Activated naive CD4-positive, alpha-beta T cell treated with Interleukin-2 at 50 U/mL for 16 hours (primary cell): ENCODE data around the gene FLT3.

ENCODE experiments used
- DNase-seq: peaks from one replicate; pipeline ENCODE4 v3.0.0-alpha.2; 2020

The FLT3 gene

DNA sequence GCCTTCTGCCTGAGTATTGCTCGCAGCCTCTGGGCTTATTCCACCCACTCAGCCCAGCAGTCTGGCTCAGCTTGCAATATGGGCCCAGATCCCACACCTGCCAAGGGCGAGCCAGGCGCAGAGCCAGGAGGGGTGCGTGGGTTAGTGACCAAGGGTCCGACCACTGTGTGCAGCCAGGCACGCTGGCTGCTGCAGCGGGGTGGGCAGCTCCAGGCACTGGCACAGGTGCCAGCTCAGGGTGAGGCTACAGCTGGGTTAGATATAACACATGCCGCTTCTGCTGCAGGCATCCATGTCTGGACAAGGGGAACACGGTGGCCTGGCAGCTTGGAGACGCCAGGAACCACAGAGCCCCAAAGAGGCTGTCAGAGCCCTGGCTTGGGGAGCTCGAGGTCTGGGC is 99.3 kb downstream of the FLT3 start:
- DNase-seq, result no peak

DNA sequence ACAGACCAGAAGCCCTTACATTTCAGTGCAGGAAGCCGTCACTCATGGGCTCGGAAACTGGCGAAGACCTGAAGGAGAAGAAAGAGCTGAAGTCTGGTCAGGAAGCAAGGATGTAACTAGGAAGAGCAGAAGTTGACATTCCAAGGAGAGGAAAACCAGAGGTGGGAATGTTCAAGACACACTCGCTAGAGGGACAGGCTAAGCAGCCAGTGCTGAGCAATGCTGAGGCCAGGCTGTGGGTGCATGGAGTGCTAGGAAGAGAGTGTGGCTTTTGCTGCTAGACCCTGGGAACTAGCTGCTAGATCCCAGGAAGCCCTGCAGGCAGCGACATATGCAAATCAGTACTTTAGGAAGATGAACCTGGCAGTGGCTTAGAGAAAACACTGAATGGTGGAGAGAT is 99.8 kb downstream of the FLT3 start:
- DNase-seq, result no peak

DNA sequence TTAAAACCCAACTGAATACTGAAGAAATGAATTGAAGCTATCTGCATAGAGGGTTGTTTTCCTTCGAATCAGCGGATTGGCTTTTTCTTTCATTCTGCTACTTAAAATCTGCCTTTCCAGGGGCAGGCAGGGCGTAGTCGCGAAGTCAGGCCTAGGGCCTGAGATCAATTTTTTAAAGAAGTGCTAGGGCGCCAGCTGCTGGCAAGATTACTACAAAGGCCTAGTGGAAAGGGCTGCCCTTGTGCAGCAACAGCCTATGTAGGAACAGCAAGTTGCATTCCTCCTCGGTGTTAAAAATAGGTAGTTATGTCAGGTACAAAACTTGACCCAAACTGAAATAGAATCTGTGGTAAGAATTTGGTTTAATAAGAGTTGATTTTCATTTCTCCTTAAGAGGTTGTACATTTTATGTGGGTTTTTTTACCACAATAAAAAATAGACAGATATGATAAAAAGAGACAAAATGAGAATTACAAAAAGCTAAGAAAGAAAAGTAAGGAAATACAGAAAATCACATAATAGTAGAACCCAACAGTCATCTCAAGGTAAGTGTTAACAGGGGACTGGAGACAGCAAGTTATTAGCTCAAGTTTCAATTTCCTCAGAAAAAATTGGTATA is 102.4 kb downstream of the FLT3 start:
- DNase-seq, result peak; percentile 4

DNA sequence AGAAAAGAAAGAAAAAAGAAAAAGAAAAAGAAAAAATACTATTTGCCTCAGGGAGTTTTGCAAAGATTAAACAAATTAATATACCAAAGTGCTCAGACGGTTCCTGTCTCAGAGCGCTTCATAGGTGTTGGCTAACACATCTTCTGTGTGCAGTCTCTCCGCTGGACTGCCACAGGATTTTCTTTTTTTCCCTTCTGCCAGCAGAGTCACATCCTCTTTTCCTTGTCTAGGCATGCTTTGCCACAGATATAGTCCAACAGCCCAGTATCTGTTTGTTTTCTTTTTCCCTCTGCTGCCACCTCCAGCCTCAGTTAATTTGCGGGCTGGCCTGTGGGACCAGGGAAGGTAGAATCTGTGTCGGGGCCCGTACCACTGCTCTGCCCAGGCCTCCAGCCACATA is 108.5 kb downstream of the FLT3 start:
- DNase-seq, result no peak

DNA sequence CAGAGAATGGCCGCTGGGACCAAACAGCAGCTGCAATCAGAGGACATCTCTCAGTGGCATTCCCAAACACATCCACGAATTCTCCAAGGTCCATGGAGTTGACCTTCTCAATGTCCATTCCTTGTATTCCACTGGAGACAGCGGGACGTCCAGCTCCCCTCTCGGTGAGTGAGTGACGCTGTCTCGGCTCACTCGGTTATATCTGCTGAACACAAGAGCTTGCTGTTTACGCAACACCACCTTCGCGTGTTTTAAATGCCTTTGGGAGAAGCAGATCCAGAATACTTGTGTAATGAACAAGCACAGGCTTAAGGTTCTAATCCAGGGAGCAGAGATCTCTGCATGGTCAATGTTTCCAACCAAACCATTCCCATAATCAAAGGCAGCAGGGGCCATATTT is 111.9 kb downstream of the FLT3 start, which contains the start of gene URAD:
Gene URAD, minus strand, starts transcription at position 174 of the 400 bp plus-strand sequence. Its CDS starts 56 bp downstream, at position 118.
- DNase-seq, result no peak

DNA sequence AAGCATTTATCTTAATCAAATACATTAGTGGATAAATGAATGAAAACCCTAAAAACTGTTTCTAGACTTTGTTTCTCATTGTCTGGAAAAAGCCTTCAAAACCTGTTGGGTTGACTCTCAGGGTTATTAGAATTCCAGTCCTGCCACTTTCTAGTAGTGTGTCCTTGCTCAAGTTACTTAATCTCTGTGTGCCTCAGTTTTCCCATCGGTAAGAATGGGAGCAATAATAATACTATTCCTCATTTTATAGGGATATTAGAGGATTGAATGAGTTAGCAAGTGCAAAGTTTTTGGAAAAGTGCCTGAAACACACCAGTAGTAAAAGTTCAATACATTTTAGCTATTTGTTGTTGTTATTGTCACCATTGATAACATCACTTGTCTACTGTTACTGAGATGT is 114.8 kb downstream of the FLT3 start:
- DNase-seq, result no peak

DNA sequence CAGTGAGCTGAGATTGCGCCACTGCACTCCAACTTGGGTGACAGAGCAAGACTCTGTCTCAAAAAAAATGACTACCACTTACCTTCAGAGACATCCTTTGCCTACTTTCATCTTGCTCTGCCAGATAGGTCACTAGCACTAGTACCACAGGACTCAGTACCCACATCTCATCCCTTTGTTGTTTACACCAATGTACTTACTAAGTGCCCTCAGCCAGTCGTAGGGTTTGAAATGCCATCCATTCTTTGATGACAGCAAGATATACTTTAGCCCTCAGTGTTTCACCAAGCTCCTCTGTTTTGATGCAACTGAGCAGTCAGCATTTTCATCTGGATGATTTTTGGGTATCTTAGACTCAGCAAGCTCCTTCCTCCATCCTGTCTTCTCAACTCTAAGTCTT is 118.0 kb downstream of the FLT3 start:
- DNase-seq, result no peak

DNA sequence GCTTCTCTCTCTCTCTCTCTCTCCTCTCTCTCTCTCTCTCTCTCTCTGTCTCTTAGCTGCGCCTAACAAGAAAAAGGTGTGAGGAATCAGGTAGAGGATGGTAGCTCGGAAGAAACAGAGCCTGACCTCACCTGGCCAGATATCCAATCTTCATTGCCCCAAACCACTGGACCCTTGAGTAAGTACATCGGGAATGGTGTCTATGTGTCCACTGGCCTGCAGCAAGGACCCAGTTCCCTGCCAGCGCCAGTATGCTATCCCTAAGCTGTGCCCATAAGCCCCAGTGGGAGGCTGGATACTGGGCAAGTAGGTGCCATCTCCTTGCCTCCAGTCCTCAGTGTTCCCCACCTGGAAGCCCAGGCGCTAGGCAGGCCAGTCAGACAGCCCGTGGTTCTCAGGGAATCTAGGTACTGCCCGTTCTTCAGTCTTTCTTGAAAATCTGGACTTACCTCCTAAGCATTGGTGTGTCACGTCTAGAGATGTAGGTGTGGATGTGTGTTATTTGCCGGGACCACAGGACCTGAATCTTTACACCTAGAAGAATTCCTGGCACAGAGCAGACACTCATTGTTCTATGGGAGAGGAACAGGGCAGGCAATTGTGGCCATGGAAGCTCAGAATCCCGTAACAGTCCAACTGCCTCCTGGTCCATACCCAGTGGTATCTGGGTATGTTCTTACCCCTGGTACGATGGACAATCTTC is 119.2 kb downstream of the FLT3 start:
- DNase-seq, result no peak

DNA sequence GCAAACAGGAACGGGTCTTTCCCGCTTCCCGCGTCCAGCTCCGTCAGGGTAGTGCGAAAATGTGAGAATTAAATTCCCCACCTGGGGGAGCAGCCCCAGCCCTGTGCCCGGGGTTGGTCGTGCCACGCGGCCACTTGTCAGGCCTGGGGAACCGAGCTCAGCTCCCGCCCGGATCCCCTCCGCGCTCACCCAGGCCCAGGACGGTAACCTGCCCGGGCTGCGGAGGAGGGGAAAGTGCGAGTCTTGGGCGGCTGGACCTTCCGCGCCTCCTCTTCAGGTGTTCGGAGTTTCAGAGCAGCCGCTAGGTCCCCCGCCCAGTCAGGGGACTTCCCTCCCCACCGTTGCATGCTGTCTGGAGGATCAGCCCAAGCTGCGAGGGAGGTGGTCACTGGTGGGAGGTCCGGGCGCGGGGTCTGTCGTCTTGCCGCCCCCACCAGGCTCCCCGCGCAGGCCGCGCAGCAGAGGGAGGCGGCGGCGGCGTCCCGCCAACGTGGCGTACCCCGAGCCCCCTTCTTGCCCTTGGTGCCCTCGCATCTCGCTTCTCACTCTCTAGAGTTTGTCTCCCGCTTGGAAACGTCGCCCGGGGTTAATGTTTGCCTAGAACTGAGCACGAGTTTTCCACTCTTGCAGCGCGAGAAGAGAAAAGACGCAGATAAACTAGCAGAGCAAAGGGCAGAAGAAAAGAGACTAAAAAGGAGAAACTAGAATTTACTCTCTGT is 119.9 kb downstream of the FLT3 start:
- DNase-seq, result no peak

DNA sequence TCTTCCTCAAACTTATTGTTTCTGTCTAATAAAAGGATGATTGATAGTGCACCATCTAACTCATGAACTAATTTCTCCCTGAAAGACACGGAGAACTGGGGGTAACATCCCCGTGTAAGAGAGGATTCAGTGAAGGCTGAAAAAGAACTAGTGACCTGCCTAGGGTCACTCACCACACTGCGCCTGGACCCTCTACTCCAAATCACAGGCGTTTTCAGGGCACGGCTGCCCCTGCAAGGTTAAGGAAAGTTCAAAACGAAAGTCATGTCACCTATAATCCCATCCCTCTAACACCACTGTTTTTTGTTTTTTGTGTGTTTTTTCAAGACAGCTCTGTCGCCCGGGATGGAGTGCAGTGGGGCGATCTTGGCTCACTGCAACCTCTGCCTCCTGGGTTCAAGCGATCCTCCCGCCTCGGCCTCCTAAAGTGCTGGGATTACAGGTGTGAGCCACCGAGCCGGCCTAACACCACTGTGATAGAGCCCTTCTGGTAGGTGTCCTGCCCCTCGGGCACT is 120.6 kb downstream of the FLT3 start:
- DNase-seq, result no peak

DNA sequence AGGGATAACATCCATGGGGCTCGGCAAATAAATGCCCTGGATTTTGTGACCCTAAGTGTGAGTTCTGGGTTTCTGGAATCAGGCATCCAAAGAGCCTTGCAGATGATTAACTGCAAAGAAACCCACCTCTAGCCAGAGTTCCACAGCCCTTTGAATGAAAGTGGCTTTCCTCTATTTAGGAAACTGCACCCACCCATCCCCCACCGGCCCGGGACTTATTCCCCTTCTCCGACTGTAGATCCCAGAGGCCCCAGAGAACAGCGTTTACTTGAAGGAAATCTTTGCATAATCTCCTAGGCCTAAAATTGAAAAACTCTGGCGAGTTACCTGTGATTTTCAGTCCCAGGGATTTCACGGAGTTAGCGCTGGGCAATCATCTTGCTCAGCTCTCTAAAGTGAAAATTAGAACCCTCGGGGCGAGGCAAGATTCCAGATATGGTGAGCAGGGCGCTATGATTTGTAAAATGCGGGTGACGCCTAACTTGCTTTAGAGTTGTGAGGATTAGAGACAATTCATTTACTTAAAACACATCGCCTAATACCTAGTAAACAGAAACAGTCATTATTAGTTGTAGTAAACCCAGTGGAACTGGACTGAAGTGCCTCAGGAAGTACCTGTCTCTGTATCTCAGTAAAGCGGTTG is 121.3 kb downstream of the FLT3 start:
- no peak for DNase-seq

DNA sequence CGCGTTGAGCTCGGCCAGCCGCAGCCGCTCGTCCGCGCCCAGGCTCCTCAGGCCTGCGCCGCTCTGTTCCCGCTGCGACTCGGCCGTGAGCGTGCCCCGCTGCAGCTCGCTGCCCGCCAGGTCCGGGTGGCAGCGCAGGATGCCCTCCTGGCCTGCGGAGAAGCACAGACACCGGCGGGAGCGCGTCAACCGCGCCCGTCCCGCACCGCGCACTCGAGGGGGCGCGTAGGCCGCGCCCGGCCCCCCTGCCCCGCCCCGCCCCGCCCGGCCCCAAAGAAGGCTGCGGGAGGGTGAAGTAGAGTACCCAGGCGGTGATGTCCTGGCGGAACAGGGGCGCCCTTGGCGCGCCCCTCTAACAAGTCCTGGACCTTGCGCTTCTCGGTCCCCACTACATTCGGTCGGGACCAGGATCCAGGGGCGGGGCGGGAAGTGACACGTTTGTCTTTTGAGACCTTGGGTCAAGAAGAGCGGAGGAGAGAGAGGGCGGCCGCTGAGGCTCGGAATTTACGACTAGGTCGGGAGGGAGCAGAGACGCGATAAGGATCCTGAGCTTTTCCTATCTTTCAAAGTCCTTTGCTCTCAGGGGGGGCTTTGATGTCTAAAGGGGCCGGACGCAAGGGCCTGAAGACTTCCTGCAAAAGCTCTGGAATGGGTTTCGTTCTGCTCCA is 121.9 kb downstream of the FLT3 start:
- DNase-seq, result no peak

DNA sequence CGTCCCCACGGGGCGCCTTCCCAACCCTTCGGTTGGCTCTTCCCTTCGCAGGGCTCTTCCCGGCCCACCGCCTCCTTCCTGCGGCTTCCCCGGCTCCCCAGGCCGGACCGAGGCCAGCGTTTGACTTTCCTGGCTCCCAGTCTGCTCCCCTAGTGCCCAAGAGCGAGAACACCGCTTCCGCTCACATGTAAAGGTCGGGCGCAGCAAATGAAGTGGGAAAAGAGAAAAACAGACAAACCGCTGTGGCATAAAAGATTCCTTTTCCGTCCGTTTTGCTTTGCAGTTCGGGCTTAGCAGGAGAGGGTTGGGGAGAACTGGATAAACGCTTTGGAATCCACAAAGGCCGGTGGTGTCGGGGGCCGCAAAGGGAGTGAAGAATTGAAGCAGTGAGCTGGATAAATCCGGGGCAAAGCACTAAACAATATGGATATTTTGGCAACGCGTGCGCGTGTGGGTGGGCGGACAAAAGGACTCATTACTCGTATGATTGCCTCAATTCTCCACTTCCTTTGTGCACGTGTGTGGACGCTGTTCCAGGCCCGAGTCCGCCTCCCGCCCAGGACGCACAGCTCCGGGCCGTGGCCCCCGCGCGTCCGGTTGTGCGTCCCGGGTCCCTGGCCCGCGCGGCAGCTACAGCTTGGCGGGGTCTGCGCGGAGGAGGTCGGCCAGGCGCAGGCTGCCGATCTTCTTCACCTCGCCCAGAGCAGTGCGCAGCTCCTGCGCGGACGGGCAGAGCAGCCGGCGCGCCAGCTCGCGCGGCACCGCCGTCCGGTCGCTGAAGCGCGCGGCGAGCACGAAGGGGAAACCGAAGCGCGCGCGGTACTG is 122.7 kb downstream of the FLT3 start:
- no peak for DNase-seq

DNA sequence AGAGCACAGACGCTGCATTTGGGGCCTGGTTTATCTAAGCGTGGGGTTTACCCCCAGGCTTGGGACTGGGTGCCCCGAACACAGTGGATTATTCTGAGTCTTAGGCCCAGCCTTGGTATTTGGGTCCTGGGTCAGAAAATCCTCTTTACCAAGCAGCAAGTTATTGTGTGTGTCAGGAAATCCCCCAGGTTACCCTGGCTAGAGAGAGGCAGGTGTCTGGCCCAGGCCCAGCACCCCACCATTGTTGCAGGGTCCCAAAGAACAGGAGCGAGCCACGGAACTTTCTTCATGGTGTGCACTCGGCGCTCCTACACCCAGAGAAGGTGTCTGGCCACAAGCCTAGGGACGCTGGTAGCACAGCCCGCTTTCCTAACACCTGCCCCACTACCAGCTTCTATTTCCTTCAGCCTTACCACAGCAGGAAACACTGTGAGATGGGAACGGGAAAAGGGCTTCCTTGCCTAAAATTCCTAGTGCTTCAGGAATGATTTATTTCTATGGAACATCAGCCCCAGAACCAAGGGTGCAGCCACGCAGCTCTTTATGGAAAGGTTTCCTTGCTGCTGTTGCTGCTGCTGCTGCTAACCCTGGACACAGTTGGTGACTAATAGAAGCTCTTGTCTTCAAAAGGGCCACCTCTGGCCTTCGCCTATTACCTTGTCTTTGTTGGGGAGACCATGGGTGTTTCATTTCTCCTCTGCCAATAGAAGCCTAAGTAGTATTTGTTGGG is 123.8 kb downstream of the FLT3 start:
- DNase-seq, result no peak

DNA sequence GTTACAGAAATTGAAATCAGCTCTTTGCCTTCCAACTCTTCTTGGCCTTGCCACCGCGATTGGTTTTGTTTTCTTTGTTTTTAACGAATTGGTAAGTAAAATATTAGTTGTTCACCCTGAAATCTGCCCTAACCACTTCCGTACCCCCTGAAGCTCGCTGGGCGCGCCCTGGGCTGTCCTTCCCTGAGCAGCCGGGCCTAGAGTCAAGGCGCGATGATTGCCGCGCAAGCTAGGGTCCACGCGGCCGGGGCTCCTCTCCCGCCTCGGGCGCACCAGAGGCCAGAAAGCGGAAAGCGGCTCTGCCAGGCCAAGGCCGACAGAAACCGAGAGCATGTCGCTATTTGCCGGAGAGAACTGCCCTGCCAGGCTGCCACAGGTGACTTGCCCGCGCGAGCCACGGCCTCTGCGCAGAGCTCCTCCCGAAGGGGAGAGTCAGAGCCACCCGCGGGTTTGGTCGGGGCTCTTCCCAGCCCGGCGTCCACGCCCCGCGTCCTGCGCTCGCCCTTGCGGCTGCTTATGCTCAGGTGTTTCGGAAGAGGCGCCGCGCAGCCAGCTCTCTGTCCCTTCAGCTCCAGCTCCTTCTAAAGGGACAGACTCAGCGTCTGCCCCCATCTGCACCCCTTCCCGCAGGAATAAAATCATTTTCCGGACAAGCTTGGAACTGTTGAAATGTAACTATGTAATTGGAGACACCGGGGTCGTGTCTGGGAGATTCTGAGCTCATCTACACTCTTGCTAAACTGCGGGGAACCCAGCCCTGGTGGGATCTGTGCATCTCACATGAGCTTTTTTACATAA is 124.6 kb downstream of the FLT3 start:
- DNase-seq, result no peak

DNA sequence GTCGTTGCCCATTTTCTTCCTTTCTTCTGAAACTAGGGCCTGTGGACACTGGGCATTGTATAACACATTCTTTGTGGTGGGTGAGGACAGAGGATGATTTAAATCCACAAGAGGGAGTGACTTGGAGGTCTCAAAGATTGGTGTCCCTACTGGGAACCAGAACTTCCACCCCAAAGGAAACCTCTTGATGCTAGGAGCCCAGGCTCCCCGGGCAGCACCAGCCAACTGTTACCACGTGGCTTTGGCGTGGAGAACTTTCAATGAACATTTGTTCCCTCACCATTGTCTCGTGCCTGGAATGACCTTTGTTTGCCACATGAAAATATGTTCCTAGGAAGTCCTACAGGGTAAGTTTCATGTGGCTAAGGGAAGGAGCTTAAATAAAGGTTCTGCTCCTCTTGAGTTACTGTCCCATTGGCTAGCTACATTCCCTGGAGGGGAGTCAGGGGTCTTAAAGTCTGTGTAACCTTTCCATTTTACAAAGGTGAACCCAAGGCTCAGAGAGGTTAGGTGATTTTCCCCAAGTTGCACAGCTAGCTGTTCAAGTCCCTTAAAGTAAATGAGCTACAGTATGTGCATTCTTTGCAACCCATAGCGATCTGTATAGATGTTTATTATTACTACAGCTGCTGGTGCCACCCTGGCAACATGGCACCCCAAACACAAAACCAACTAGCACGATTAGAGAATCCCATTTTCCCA is 126.3 kb downstream of the FLT3 start:
- no peak for DNase-seq

DNA sequence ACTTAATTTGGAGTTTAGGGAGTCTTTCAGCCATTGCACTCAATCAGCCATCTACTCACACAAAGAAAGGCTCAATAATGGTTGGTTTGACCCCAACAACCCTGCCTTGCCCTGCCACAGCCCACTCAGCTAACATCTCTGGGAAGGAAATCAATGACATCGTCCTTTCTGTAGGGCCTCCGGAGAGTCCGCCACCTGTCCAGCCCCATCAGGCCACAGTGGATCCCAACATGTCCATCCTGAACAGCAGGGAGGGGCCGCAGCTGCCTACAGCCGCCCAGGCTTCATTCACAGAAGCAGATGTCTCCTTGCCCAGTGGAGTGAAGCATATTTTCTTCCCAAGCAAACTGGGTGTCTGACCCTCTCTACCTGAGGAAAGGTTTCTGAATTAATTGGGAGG is 127.1 kb downstream of the FLT3 start:
- DNase-seq, result no peak

DNA sequence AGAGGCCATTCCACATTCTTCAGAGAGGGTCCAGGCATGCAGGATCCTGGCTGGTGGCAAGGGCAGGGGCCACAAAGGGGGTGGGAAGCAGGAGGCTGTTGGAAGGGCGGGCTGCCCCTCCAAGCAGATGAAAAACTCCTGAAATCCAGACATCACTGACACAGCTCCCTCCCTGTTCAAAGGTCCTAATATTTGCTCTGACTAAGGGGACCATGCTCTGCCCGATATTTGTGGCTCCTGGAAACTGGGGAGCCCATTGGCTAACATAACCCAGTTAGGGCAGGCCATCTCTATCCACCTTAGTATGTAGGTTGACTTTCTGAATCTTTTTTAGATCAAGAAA is 127.9 kb downstream of the FLT3 start:
- DNase-seq, result no peak

DNA sequence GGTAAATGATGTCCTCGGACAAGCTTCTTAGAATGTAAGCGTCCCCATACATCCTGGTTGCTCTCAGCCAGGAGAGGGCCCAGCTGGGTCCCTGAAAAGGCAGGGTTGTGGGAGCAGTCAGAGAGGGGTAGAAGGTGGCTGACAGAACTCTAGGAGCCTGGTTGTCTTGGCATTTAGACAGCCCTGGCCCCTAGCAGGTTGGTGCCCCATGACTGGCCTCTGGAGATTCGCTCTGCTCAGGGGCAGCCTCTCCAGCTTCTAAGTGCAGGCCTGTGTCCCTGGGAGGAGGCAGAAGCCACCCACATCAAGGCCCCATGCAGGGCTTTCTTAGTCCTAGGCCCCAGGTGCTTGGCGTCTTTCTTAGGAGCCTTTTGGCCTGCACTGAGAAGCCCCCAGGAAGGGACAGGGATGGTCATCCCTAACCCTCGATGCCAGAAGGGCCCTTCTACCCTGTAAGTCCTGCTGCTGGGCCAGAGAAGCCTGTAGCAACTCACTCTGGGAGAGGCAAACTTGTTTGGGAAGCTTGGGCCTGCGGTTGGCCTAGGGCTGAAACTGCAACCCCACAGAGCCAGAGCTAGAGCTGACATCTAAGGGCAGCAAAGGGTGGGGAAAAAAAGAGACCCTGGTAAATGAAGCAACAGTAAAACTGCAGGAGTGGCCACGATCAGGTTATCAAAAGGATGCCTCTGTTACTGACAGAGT is 128.4 kb downstream of the FLT3 start:
- no peak for DNase-seq
